ENCODE data around the gene TRAPPC2B.

GRCh38 chr19:57321751-57322150 lies 41.6 kb upstream of the TRAPPC2B start:
- TF ChIP-seq CTCF (IDR thresholded peaks at IDR 0.05; ENCODE audit: insufficient read depth, low read length) = no peak
- no peak for TF ChIP-seq POLR2AphosphoS5 (IDR thresholded peaks at IDR 0.05; ENCODE audit: low read depth)
- TF ChIP-seq, protein P1, sequence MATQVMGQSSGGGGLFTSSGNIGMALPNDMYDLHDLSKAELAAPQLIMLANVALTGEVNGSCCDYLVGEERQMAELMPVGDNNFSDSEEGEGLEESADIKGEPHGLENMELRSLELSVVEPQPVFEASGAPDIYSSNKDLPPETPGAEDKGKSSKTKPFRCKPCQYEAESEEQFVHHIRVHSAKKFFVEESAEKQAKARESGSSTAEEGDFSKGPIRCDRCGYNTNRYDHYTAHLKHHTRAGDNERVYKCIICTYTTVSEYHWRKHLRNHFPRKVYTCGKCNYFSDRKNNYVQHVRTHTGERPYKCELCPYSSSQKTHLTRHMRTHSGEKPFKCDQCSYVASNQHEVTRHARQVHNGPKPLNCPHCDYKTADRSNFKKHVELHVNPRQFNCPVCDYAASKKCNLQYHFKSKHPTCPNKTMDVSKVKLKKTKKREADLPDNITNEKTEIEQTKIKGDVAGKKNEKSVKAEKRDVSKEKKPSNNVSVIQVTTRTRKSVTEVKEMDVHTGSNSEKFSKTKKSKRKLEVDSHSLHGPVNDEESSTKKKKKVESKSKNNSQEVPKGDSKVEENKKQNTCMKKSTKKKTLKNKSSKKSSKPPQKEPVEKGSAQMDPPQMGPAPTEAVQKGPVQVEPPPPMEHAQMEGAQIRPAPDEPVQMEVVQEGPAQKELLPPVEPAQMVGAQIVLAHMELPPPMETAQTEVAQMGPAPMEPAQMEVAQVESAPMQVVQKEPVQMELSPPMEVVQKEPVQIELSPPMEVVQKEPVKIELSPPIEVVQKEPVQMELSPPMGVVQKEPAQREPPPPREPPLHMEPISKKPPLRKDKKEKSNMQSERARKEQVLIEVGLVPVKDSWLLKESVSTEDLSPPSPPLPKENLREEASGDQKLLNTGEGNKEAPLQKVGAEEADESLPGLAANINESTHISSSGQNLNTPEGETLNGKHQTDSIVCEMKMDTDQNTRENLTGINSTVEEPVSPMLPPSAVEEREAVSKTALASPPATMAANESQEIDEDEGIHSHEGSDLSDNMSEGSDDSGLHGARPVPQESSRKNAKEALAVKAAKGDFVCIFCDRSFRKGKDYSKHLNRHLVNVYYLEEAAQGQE (IDR thresholded peaks at IDR 0.05; ENCODE audit: insufficient replicate concordance, low read depth) = no peak
- TF ChIP-seq GABPA (IDR thresholded peaks at IDR 0.05; ENCODE audit: low read depth) = no peak

Measured in HL-60 (cell line).